ENCODE data around the gene MOB1A. TPM values are rescaled to one million over a fixed set of nuclear protein-coding genes. Genes with fewer than 3 reads are reported as not detected.
"Not testable (repeated sequence)": the region's sequence is repeated elsewhere in the genome, so short reads cannot be mapped to it uniquely, and the experiment has no call there.

The MOB1A gene
- total RNA-seq, 1 donor from 2014 or later = 66.9 TPM

- intact Hi-C loops (cut with DNase I) = no loop called here
- DNase-seq (ENCODE audit: low spot score) = no peak
Measured at GRCh38 chr2:74162951-74163350, 15.7 kb downstream of the MOB1A start.

- intact Hi-C loops (cut with DNase I) = no loop called here
- no peak for DNase-seq (ENCODE audit: low spot score)
Measured at GRCh38 chr2:74155830-74156229, 22.8 kb downstream of the MOB1A start.

- intact Hi-C loops (cut with DNase I) = no loop called here
- DNase-seq (ENCODE audit: low spot score) = no peak
Measured at GRCh38 chr2:74152954-74153353, 25.7 kb downstream of the MOB1A start.

GRCh38 chr2:74149570-74150319 is 28.9 kb downstream of the MOB1A start:
- intact Hi-C loops (cut with DNase I) = loop anchor here (10.0 kb wide), 2 partner anchors 115 to 325 kb away; partner anchors contain the start of gene STAMBP
- DNase-seq (ENCODE audit: low spot score) = no peak

- intact Hi-C loops (cut with DNase I) = loop anchor here (10.0 kb wide), 2 partner anchors 116 to 324 kb away; partner anchors contain the start of gene STAMBP
- DNase-seq (ENCODE audit: low spot score) = no peak
Measured at GRCh38 chr2:74149247-74149525, 29.5 kb downstream of the MOB1A start.

GRCh38 chr2:74148457-74149246 is 30.0 kb downstream of the MOB1A start:
- intact Hi-C loops (cut with DNase I) = loop anchor here (10.0 kb wide), 2 partner anchors 116 to 324 kb away; partner anchors contain the start of gene STAMBP
- no peak for DNase-seq (ENCODE audit: low spot score)

GRCh38 chr2:74147727-74148456 is 30.8 kb downstream of the MOB1A start, which contains the start of gene BOLA3:
Gene BOLA3, minus strand, starts transcription at chr2:74147912. Its CDS starts 38 bp downstream, at chr2:74147874.
- intact Hi-C loops (cut with DNase I) = loop anchor here (10.0 kb wide), 2 partner anchors 117 to 323 kb away; partner anchors contain the start of gene STAMBP
- peak; percentile 95 for DNase-seq (ENCODE audit: low spot score)

- intact Hi-C loops (cut with DNase I) = loop anchor here (10.0 kb wide), 2 partner anchors 118 to 322 kb away; partner anchors contain the start of gene STAMBP
- DNase-seq (ENCODE audit: low spot score) = no peak
Measured at GRCh38 chr2:74146929-74147726, 31.6 kb downstream of the MOB1A start.

- intact Hi-C loops (cut with DNase I) = loop anchor here (10.0 kb wide), 2 partner anchors 122 to 318 kb away; partner anchors contain the start of gene STAMBP
- DNase-seq (ENCODE audit: low spot score) = no peak
Measured at GRCh38 chr2:74142340-74142739, 36.3 kb downstream of the MOB1A start.

- no peak for DNase-seq (ENCODE audit: low spot score)
- intact Hi-C loops (cut with DNase I) = no loop called here
Measured at GRCh38 chr2:74138600-74139323, 39.9 kb downstream of the MOB1A start.

- intact Hi-C loops (cut with DNase I) = no loop called here
- no peak for DNase-seq (ENCODE audit: low spot score)
Measured at GRCh38 chr2:74137651-74138599, 40.8 kb downstream of the MOB1A start.

GRCh38 chr2:74131901-74132300 is 46.8 kb downstream of the MOB1A start:
- intact Hi-C loops (cut with DNase I) = no loop called here
- DNase-seq (ENCODE audit: low spot score) = no peak

- intact Hi-C loops (cut with DNase I) = no loop called here
- DNase-seq (ENCODE audit: low spot score) = no peak
Measured at GRCh38 chr2:74130211-74130995, 48.3 kb downstream of the MOB1A start.

- intact Hi-C loops (cut with DNase I) = no loop called here
- DNase-seq (ENCODE audit: low spot score) = no peak
Measured at GRCh38 chr2:74128206-74128605, 50.5 kb downstream of the MOB1A start.

GRCh38 chr2:74123955-74124354 is 54.7 kb downstream of the MOB1A start:
- DNase-seq (ENCODE audit: low spot score); intact Hi-C loops (cut with DNase I): not testable (repeated sequence)

GRCh38 chr2:74121846-74122245 is 56.8 kb downstream of the MOB1A start:
- intact Hi-C loops (cut with DNase I); DNase-seq (ENCODE audit: low spot score): not testable (repeated sequence)

All from cardiac septum (tissue), 1 donor.